SK-N-MC (cell line): Measurements from ENCODE around the gene IQCB1.

Source experiments
- EZH2 ChIP-seq: fragments of 200-600 bp; sonication (generic); IDR thresholded peaks from one replicate; pipeline ENCODE4 v1.6.1; 2017; ENCODE audit warnings: antibody characterized with exemption
- FOXP2 ChIP-seq: optimal IDR thresholded peaks from 2 replicates; pipeline ENCODE3; 2011; ENCODE audit warnings: mild to moderate bottlenecking, moderate library complexity; ENCODE audit not compliant: insufficient read depth; ENCODE audit errors: extremely low read length, control extremely low read depth
- POLR2AphosphoS5 ChIP-seq: IDR thresholded peaks from 2 replicates; pipeline ENCODE4 v1.6.1; 2012; ENCODE audit warnings: mild to moderate bottlenecking, low read depth, low read length, borderline replicate concordance

- no peak for TF ChIP-seq EZH2
- TF ChIP-seq POLR2AphosphoS5, result no peak
- TF ChIP-seq FOXP2, result no peak
Measured at GRCh38 chr3:121758727-121759450, 76.0 kb downstream of the IQCB1 start.
